Stimulated activated CD8-positive, alpha-beta memory T cell treated with anti-CD3 and anti-CD28 coated beads, Interleukin-4, amount 100 ng/mL, for 24 hours (primary cell): ENCODE results near the gene ZC3H6.
"Not testable (repeated sequence)": the region's sequence is repeated elsewhere in the genome, so short reads cannot be mapped to it uniquely, and the experiment has no call there.

Experiments used
- DNase-seq: peaks from one replicate; pipeline ENCODE4 v3.0.0-alpha.2; 2020; ENCODE audit warnings: low read depth

ZC3H6 gene

DNA sequence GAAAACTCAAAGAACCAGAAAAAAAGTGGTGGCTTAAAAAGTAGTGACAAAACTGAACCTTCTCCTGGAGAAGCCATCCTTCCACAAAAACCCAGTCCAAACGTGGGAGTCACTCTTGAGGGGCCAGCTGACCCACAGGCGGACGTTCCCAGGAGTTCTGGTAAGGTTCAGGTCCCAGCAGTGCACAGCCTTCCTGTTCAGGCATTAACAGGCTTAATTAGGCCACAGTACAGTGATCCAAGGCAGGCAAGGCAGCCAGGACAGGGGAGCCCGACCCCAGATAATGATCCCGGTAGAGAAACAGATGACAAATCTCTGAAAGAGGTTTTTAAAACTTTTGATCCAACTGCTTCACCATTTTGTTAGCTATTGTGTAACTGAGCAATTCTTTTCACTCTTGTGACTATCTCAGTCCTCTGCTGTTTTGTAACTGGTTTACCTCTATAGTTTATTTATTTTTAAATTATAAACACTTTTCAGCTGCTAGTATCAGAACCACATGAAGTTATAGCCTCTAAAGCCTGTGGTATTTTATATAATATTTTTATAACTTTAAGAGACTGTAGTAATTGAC, 56.8 kb downstream of the ZC3H6 start:
- no peak for DNase-seq

DNA sequence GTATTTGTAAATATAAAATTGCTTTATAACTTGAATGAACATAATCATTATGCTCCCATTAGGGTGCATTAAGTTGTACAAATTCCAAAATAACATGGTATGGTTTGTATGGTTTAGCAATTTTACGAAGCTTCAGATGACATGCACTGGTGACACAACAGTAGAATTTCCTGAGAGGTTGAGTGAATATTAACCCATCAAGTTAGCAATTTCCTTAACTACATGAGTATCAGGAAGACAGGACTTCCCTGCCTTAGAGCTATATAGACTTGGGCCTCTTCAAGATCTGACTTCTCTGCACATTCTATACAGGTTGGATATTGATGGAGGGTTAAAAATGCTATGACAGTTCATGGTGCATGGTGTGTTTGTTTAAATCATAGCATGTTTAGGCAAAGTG, 60.2 kb downstream of the ZC3H6 start:
- DNase-seq = no peak

DNA sequence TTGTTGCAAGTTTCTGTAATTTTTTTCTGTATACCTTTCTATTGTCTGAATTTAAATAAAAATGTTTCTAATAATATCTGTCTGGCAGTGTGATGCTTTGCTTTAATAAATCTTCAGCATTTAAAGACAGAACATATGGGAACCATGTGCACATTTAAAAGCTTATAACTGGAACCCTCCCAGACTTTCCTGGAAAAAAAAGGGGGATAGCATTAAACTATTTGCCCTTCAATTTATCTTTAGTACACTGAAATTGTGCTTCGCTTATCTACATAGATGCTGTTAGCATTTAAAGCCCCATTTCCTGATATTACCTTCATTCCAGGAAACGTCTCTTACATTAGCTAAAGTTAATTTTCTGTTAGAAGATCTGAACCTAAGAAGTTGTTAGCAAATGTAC, 64.6 kb downstream of the ZC3H6 start:
- no peak for DNase-seq

GRCh38 chr2:112340475-112341267, 65.3 kb downstream of the ZC3H6 start:
- DNase-seq = no peak

- DNase-seq = no peak
Measured at GRCh38 chr2:112342067-112342550, 66.7 kb downstream of the ZC3H6 start.

DNA sequence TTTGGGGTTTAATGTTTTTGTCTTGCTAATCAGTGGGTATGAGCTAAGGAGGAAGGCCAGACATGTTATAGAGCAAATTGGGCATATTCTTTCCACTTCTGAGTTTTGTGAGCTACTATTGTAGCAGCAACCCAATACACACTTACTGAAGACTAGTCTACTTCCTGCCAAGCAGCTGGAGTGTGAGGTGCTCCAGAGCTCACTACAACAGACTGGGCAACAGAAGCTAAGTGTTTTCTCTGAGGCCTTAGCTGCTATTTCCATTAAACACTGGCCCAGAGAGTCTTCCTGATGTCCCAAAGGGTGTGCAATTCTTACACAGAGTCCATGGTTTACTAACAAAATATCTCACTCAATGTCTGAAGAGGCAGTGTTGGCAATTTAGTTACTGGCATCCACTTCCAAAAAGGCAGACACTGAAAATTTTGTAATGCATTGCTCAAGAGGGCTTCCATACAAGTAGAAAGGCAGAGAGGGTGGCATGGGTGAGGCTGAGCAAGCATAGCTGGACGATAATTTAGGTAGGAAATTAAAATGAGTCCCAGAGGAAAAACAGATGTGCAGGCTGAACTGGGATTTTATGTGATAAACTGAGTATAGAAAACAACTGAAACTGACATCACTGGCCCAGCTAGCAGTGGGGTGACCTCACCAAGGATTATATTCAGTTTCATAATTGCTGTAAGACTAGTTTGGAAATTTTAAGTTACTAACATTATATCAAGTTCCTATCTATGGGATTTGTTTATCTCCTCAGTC, 68.6 kb downstream of the ZC3H6 start:
- DNase-seq = no peak

DNA sequence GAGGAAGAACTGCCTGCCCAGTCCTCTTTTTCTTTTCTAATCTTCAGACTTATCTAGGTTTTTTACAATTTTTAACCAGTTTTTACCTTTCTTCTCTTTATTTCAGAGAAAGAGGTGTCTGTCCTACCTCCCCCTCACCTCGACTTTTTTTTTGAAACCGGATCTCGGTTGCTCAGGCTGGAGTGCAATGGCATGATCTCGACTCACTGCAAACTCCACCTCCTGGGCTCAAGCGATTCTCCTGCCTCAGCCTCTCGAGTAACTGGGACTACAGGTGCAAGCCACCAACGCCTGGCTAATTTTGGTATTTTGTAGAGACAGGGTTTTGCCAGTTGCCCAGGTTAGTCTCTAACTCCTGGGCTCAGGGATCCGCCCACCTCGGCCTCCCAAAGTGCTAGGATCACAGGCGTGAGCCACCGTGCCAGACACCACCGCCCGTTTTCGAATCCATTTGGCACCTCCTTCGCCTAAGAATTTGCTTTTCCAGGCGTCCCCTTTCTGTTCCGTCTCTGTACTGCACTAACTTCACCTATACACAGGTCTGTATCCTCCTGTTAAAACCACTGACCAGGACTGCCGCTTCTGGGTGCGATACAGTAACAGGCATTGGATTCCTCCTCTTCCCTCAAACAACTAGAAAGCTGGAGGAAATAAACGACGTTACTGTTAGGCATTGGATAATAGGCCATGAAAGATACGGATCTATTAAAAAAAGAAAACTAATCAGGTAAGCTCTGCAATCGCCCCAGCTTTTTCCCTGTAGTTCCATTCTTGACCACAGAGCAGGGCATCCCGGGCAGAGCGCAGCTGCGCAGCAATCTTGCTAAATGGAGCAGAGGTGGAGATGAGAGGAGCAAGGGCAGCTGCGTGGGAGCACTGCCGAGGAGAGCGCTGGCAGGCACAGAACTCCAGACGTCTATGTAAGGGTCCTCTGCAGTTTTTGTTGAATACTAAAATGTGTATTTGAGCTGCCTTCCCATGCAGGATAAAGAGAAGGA, 69.9 kb downstream of the ZC3H6 start:
- no peak for DNase-seq

- DNase-seq = not testable (repeated sequence)
Measured at GRCh38 chr2:112352292-112352691, 76.9 kb downstream of the ZC3H6 start.

DNA sequence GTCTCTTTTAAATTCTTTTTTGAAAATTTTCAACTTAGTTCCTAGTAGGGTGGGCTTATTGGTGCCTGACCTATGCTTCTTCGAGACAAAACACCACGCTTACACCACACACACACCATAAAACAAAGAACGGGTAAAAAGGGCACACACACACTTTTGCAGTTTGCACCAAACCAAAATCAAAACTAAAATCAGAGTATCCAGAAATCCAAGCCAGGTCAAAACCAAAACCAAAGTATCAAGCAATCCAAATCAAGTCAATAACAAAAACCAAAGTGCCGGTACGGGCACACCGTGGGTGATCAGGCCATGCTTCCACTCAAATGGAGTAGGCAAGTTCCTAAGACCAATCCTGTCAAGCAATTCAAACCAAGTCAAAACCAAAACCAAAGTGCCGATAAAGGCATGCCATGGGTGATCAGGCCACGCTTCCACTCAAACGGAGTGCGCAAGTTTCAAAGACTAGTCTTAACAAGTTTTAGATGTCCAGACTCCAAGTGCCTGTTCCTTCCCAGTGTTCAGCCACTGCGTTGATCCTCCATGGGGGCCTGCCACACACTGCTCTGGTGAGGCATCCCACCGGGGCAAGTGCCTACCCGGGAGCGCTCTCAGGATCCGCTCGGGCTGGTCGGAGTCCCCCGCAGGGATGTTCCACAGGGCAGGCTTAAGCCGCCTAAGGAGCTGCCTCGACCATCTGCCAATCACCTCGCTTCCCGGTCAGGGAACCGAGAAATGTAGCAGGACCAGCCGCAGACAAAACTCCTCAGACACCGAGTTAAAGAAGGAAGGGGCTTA, 77.6 kb downstream of the ZC3H6 start:
- not testable (repeated sequence) for DNase-seq

- not testable (repeated sequence) for DNase-seq
Measured at GRCh38 chr2:112354335-112354734, 78.9 kb downstream of the ZC3H6 start.

- not testable (repeated sequence) for DNase-seq
Measured at GRCh38 chr2:112360055-112360454, 84.7 kb downstream of the ZC3H6 start.
